ENCODE measurements around the gene PODNL1. TPM values are rescaled to one million over a fixed set of nuclear protein-coding genes. Genes with fewer than 3 reads are reported as not detected.

PODNL1 gene, protein sequence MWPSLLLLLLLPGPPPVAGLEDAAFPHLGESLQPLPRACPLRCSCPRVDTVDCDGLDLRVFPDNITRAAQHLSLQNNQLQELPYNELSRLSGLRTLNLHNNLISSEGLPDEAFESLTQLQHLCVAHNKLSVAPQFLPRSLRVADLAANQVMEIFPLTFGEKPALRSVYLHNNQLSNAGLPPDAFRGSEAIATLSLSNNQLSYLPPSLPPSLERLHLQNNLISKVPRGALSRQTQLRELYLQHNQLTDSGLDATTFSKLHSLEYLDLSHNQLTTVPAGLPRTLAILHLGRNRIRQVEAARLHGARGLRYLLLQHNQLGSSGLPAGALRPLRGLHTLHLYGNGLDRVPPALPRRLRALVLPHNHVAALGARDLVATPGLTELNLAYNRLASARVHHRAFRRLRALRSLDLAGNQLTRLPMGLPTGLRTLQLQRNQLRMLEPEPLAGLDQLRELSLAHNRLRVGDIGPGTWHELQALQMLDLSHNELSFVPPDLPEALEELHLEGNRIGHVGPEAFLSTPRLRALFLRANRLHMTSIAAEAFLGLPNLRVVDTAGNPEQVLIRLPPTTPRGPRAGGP
- total RNA-seq (ENCODE audit: insufficient read depth, low replicate concordance), result 13.2 TPM

GRCh38 chr19:13938301-13939064 is at the start of gene PODNL1:
TSS of gene PODNL1 (minus strand) at chr19:13938417. CDS start at chr19:13938181, 236 bp downstream.
- DNase-seq (ENCODE audit: low spot score), result peak; percentile 84

GRCh38 chr19:13987101-13987890 is 49.1 kb upstream of the PODNL1 start:
- no peak for DNase-seq (ENCODE audit: low spot score)

DNA sequence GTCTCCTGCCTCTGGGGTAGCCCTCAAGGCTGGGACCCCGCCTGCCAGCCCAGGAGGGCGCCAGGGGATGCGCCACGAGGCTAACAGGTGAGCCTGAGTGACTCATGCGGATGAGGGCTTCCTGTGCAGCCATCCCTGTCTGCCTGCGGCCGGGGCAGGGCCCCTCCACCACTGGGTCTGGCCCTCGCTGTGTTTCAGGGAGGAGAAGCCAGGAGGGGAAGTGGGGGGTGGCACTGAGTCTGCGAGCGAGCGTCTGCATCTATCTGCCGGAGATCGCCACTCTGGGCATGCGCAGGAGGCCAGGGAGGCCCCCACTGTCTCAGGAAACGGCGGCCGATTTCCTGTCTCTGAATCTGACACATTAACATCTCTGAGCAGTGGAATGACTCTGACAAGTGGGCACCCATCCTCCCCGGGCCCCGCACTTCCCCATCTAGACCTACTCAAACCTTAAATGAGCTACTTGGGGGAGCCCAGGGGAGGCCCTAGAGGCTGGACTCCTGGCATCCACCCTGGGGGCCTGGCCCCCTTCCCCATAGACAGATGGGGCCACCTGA is 48.2 kb upstream of the PODNL1 start:
- DNase-seq (ENCODE audit: low spot score), result peak; percentile 87

DNA sequence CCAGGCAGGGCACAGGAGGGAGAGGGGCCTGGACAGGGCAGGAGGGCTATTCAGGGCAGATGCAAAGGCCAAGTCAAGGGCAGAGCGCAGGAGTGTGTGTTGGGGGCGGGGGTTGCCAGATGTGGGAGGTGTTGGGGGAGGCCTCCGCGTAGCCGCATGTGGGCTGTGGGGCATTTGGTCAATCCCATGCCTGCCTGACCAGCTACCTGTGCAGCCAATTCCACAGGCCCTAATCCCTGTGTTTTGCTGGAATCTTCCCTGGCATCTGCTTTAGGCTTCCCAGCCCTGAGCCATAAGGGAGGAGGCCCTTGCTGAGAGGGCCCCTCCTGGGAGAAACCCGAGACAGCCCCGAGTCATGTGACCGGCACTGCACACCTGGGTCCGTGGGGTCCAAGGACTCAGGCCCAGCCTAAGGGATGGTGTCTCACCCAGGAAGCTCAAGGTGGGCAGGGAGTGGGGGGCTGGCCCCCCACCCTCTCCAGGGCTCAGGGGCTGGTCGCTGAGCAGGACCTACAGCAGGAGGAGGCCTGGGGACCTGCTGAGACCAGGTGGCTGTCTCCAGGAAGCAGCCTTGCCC is 47.6 kb upstream of the PODNL1 start:
- no peak for DNase-seq (ENCODE audit: low spot score)

DNA sequence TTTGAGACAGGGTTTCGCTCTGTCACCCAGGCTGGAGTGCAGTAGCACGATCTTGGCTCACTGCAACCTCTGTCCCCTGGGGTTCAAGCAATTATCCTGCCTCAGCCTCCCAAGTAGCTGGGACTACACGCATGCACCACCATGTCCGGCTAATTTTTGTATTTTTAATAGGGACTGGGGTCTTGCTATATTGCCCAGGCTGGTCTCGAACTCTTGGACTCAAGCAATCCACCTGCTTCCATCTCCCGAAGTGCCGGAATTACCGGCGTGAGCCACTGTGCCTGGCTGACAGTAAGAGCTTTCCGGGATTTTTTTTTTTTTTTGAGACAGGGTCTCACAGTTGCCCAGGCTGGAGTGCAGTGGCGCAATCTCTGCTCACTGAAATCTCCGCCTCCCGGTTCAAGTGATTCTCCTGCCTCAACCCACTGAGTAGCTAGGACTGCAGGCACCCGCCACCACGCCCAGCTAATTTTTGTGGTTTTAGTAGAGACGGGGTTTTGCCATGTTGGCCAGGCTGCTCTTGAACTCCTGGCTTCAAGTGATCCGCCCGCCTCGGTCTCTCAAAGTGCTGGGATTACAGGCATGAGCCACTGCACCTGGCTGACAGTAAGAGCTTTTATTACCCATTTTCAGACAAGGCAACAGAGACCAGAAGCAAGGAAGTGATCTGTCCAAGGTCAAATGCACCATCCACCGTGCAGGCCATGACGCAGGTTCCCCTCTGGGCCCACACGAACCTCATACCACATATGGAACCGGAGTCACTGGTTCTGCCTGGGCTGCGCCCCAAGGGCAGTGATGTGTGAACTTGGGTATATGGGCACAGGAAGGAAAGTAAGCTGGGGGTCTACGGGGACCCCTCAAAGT is 46.9 kb upstream of the PODNL1 start:
- DNase-seq (ENCODE audit: low spot score), result no peak

DNA sequence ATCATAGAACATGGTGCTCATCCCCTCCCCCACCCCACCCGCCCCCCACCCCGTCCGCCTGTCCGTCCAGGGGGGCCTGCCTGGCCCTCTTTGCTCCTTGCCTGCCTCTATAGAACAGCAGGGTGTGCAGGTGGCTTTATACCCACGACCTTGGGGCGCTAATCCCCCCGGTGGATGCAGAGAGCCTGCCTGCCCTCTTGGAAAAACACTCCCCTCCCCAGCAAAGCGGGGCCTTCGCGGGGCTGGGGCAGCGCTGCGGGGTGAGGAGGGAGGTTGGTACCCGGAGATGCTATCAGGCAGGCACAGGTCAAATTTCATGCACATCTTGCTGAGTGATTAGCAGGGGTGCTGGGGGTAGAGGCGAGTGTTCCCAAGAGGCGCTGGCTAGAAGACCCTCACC is 46.0 kb upstream of the PODNL1 start:
- no peak for DNase-seq (ENCODE audit: low spot score)

DNA sequence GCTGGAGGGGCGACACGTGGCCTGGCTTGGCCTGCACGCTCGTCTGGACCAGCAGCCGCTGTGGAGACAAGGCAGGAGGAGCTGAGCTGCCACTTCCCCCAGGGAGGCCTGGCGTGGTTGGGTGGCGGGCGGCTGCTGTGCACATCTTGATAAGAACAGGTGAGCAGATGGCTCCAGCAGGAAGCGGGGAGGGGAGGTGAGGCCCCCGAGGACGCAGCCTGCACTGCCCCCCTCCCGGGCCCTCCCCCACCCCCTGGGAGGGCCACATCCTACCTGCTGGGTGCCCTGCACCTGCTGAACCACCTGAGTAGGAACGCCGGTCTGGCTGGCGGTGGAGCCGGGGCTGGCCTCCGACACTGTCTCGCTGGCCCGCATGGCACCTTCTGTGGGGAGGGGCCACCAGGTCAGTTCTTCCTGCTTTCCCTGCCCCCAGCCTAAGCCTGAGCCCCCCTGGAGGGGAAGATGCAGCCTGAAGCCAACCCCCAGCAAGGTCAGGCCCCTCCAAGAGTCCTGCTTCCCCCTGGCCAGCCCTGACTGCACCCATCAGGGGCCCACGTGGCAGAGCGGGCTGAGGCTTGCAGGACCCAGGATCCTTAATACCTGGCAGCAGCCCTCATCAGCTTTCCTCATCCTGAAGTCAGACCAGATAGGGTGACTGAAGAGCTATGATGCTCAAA is 45.1 kb upstream of the PODNL1 start:
- DNase-seq (ENCODE audit: low spot score), result no peak

GRCh38 chr19:13982773-13983172 is 44.6 kb upstream of the PODNL1 start:
- DNase-seq (ENCODE audit: low spot score), result no peak

DNA sequence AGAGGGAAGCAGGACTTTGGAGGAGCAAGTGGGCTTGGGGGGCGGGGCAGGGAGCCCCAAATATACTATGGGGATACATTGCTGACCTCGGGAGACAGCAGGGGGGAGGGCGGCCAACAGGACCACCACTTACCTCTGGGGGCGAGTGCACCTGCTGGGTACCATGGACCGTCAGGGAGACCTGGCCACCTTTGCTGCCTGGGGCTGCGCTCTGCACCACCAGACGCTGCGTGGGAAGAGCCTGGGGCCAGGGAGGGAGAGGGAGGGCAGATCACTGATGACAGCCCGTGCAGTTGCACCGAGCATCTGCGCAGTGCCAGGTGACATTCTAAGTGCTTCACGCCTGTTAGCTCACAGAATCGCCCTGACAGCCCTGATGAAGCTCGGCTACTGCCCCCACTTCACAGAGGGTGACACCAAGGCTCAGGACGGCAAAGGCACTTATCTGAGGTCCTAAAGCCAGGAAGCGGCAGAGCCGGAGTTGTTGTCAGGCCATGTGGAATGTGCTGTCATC is 43.8 kb upstream of the PODNL1 start:
- no peak for DNase-seq (ENCODE audit: low spot score)

- no peak for DNase-seq (ENCODE audit: low spot score)
Measured at GRCh38 chr19:13981467-13981866, 43.2 kb upstream of the PODNL1 start.

DNA sequence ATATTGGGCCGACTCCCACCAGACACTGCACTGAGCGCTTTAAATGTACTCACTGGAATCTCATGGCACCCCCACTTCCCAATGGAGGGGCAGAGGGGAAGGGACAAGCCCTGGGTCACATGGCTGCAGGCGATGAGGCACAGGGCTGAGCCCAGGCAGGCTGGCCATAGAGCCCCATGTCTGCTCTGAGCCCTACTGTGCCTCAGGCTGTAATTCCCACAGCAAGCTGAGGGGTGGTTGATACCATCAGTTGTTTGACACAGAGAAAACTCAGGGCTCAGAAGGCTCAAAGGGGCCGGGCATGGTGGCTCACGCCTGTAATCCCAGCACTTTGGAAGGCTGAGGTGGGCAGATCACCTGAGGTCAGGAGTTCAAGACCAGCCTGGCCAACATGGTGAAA is 42.8 kb upstream of the PODNL1 start:
- no peak for DNase-seq (ENCODE audit: low spot score)

DNA sequence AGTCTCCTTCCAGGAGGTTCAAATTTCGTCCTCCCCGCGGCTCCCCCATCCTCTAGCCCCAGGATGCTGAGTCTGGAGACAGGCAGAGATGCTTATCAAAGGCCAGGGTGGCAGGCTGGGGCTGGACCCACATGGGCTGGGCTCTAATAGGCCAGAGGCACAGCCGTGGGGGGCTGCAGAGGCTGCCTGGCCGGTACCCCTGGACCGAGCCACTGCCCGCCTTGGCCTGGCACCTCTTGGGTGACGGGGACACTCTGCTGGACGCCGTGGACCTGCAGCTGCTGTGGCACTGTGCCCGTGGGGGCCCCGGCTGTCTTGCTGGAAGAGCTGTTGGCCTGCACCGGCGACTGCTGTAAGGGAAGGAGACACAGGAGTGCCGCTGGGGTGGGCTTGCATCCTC is 42.1 kb upstream of the PODNL1 start:
- DNase-seq (ENCODE audit: low spot score), result no peak

DNA sequence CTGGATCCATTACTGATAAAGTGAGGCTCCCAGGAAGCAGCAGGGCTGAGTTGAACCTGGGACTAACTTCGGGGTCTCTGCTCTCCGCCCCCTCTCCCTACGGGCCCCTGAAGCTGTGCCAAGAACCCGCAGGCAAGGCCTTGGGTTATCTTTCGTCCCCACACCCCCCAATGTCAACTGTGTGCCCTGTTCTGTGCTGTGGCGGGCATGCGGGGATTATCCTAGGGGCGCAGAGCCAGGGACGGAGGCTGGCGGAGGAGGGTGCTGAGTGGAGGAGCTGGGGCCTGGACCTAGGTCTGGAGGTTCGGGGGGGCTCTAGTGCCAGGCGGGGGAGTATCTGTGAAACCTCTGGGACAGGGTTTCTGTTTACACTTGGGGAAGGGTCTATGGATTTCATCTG is 41.5 kb upstream of the PODNL1 start:
- DNase-seq (ENCODE audit: low spot score), result no peak

GRCh38 chr19:13979244-13979615 is 41.0 kb upstream of the PODNL1 start:
- DNase-seq (ENCODE audit: low spot score), result peak; percentile 84

- DNase-seq (ENCODE audit: low spot score), result peak; percentile 94
Measured at GRCh38 chr19:13978351-13979243, 40.4 kb upstream of the PODNL1 start.

DNA sequence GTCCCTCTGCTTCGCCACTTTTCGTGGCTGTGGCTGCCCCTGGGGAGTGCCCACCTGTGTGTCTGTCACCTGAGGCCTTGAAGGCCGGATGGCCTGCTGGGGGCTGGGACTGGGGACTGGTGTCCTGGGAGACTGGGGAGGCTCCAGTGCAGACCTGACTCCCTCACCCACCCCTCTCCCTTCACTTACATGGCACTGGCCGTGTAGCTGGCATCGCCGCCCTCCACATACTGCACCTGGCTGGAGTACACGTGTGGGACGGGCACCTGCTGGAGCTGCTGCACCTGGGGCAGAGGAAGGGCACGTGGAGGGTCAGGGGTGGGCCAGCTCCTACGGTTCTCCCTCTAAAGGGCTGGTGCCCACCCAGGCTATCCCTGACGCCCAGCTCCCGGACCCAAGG is 39.6 kb upstream of the PODNL1 start:
- no peak for DNase-seq (ENCODE audit: low spot score)

DNA sequence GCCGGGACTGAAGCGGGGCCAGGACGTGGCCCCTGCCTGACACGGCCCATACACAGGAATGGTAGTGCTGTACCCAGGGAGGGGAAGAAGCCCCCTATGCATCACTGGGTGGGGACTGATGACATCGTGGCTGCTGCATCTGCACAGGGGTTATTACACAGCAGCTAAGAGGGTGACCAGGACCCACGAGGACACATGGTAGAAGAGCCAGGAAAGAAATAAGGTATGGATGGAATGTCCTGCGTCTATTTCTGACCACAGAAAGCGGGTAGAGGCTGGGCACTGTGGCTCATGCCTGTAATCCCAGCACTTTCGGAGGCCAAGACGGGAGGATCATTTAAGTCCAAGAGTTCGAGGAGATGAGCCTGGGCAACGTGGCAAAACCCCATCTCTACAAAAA is 38.2 kb upstream of the PODNL1 start:
- no peak for DNase-seq (ENCODE audit: low spot score)

- no peak for DNase-seq (ENCODE audit: low spot score)
Measured at GRCh38 chr19:13975870-13976269, 37.7 kb upstream of the PODNL1 start.
